K562 (cell line): ENCODE data around the gene MANBA. TPM values are rescaled to one million over a fixed set of nuclear protein-coding genes. Genes with fewer than 3 reads are reported as not detected.
A peak's percentile ranks its signal among the peaks of the same experiment; 100 is the strongest.

ENCODE experiments used
- C11orf30 ChIP-seq: fragments of 450-650 bp; IDR thresholded peaks from 2 replicates; pipeline ENCODE4 v1.6.1; 2016; ENCODE audit warnings: low read depth, mild to moderate bottlenecking
- CBX2 ChIP-seq: fragments of 200-600 bp; sonication (generic); IDR thresholded peaks from one replicate; pipeline ENCODE4 v1.6.1; 2012; ENCODE audit warnings: mild to moderate bottlenecking, low read length, inconsistent platforms; ENCODE audit not compliant: insufficient read depth, poor library complexity, severe bottlenecking
- EGR1 ChIP-seq: fragments of 450-650 bp; conservative IDR thresholded peaks from 2 replicates; pipeline ENCODE4 v1.6.1; 2017; ENCODE audit warnings: mild to moderate bottlenecking
- HDAC1 ChIP-seq, 2 experiments: fragments of 450-650 bp; IDR thresholded peaks; 2 replicates each; pipeline ENCODE4 v1.6.1; 2016 to 2017; ENCODE audit warnings: inconsistent platforms in 1 of 2, mild to moderate bottlenecking in 1 of 2, moderate library complexity in 1 of 2
- KAT2B ChIP-seq: IDR thresholded peaks from one replicate; pipeline ENCODE4 v1.6.1; 2012; ENCODE audit warnings: low read depth, mild to moderate bottlenecking, control low read depth, inconsistent platforms, low read length, moderate library complexity
- KDM4B ChIP-seq, 2 experiments: fragments of 450-650 bp in 1 of 2; sonication (generic) in 1 of 2; IDR thresholded peaks; 2 replicates each; pipeline ENCODE4 v1.6.1; 2016 to 2017; ENCODE audit warnings: borderline replicate concordance in 2 of 2, antibody characterized with exemption in 1 of 2, low read depth in 1 of 2, mild to moderate bottlenecking in 1 of 2
- L3MBTL2 ChIP-seq: fragments of 450-650 bp; IDR thresholded peaks from 2 replicates; pipeline ENCODE4 v1.6.1; 2016; ENCODE audit warnings: mild to moderate bottlenecking, moderate library complexity
- MTA2 ChIP-seq: fragments of 450-650 bp; IDR thresholded peaks from 2 replicates; pipeline ENCODE4 v1.6.1; 2016; ENCODE audit warnings: low read depth
- PHB ChIP-seq: fragments of 250-450 bp; sonication (Bioruptor Pico); IDR thresholded peaks from 2 replicates; pipeline ENCODE4 v1.5.0; 2021
- RB1 ChIP-seq: fragments of 450-650 bp; IDR thresholded peaks from 2 replicates; pipeline ENCODE4 v1.6.1; 2017; ENCODE audit warnings: low read depth, mild to moderate bottlenecking
- RFX7 ChIP-seq: fragments of 250-450 bp; sonication (Bioruptor Pico); IDR thresholded peaks from 2 replicates; pipeline ENCODE4 v1.5.1; 2021; ENCODE audit warnings: mild to moderate bottlenecking
- STAT5B ChIP-seq: fragments of 250-450 bp; sonication (Bioruptor Pico); IDR thresholded peaks from 2 replicates; pipeline ENCODE4 v1.8.0; 2021; ENCODE audit warnings: mild to moderate bottlenecking, inconsistent platforms
- TAF15 ChIP-seq: fragments of 200-400 bp; formaldehyde crosslinking; IDR thresholded peaks from 2 replicates; pipeline ENCODE4 v1.6.1; 2017; ENCODE audit warnings: mild to moderate bottlenecking, low read depth, low read length, moderate library complexity
- XRCC3 ChIP-seq: fragments of 450-650 bp; IDR thresholded peaks from 2 replicates; pipeline ENCODE4 v1.6.1; 2017; ENCODE audit warnings: mild to moderate bottlenecking, moderate library complexity
- ZNF143 ChIP-seq: sonication (generic); formaldehyde crosslinking; IDR thresholded peaks from 2 replicates; pipeline ENCODE4 v1.9.0; 2022; ENCODE audit warnings: mild to moderate bottlenecking, missing genetic modification reagents
- ZNF311 ChIP-seq: fragments of 250-450 bp; sonication (Bioruptor Pico); IDR thresholded peaks from 2 replicates; pipeline ENCODE4 v1.4.0; 2020; ENCODE audit warnings: mild to moderate bottlenecking, moderate library complexity
- ZNF445 ChIP-seq: fragments of 250-450 bp; sonication (Bioruptor Pico); IDR thresholded peaks from 2 replicates; pipeline ENCODE4 v1.4.0; 2020; ENCODE audit warnings: low read depth, mild to moderate bottlenecking, moderate library complexity
- ZSCAN32 ChIP-seq: fragments of 450-650 bp; formaldehyde crosslinking; IDR thresholded peaks from 2 replicates; pipeline ENCODE4 v1.4.0; 2020; ENCODE audit warnings: mild to moderate bottlenecking, moderate library complexity
- polyA plus RNA-seq, 8 experiments: library from polyadenylated mRNA; depleted of rRNA in 4 of 8; stranded (reverse) in 5 of 8; unstranded in 3 of 8; fragments of >200 nt; fragmentation: Nextera tagmentation in 2 of 8; fragmentation: Illumina TruSeq in 1 of 8; extraction: Ambion mirVana in 2 of 8; extraction: Trizol in 1 of 8; gene quantifications; 2 replicates each; pipeline versions ENCODE4 v1.2.1 to v1.2.3, GENCODE V29; 2011 to 2014; ENCODE audit warnings: inconsistent platforms in 1 of 8, missing spikeins in 1 of 8
- total RNA-seq, 7 experiments: library from RNA; depleted of rRNA in 6 of 7; stranded (reverse); fragments of >200 nt in 6 of 7; fragmentation: Illumina TruSeq in 2 of 7; extraction: Trizol in 2 of 7; gene quantifications; 2 replicates each; pipeline versions ENCODE4 v1.2.1 to v1.2.3, GENCODE V29; 2011 to 2021; ENCODE audit warnings: low replicate concordance in 1 of 7
- TF ChIP-seq, protein P1 (sequence below): fragments of 450-650 bp; formaldehyde crosslinking; IDR thresholded peaks from 2 replicates; pipeline ENCODE4 v1.4.0; 2022; ENCODE audit warnings: missing genetic modification characterization
- TF ChIP-seq, protein P2 (sequence below), 2 experiments: fragments of 450-650 bp in 1 of 2; sonication (generic) in 1 of 2; formaldehyde crosslinking; conservative IDR thresholded peaks; 2 replicates each; pipeline versions ENCODE4 v1.4.0 to v1.8.1; 2020 to 2022; ENCODE audit warnings: mild to moderate bottlenecking in 1 of 2, missing genetic modification reagents in 1 of 2
- TF ChIP-seq, protein P3 (sequence below): fragments of 450-650 bp; IDR thresholded peaks from 2 replicates; pipeline ENCODE4 v1.6.1; 2017; ENCODE audit warnings: antibody characterized with exemption, mild to moderate bottlenecking
- TF ChIP-seq, protein P4 (sequence below): sonication (generic); formaldehyde crosslinking; IDR thresholded peaks from 2 replicates; pipeline ENCODE4 v1.8.0; 2023; ENCODE audit warnings: mild to moderate bottlenecking, missing genetic modification reagents

The MANBA gene
- total and polyA plus RNA-seq, 9 of the 15 experiments (the other 6 are each of a cell fraction or from before 2014, with no cell fraction given) = 1.8 to 12.9 (median 7.7) TPM

- TF ChIP-seq, protein P1, sequence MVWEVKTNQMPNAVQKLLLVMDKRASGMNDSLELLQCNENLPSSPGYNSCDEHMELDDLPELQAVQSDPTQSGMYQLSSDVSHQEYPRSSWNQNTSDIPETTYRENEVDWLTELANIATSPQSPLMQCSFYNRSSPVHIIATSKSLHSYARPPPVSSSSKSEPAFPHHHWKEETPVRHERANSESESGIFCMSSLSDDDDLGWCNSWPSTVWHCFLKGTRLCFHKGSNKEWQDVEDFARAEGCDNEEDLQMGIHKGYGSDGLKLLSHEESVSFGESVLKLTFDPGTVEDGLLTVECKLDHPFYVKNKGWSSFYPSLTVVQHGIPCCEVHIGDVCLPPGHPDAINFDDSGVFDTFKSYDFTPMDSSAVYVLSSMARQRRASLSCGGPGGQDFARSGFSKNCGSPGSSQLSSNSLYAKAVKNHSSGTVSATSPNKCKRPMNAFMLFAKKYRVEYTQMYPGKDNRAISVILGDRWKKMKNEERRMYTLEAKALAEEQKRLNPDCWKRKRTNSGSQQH = no peak
- TF ChIP-seq TAF15 = no peak
- no peak for TF ChIP-seq HDAC1 (IDR thresholded peaks at IDR 0.05)
- 0 out of 2 replicates have a peak, but pooled peaks have one; percentile 21 for TF ChIP-seq ZNF143
- TF ChIP-seq CBX2 = no peak
- TF ChIP-seq, protein P2, sequence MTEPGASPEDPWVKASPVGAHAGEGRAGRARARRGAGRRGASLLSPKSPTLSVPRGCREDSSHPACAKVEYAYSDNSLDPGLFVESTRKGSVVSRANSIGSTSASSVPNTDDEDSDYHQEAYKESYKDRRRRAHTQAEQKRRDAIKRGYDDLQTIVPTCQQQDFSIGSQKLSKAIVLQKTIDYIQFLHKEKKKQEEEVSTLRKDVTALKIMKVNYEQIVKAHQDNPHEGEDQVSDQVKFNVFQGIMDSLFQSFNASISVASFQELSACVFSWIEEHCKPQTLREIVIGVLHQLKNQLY (CRISPR knock-in tag; conservative IDR thresholded peaks at IDR 0.05) = no peak
- TF ChIP-seq STAT5B (CRISPR knock-in tag) = no peak
- TF ChIP-seq ZNF445 = no peak
- TF ChIP-seq ZSCAN32 (CRISPR knock-in tag) = no peak
- TF ChIP-seq MTA2 = no peak
- TF ChIP-seq XRCC3 = no peak
- TF ChIP-seq ZNF311 (CRISPR knock-in tag) = no peak
- no peak for TF ChIP-seq RFX7 (CRISPR knock-in tag)
- no peak for TF ChIP-seq C11orf30
- peak; percentile 32; the same call in 1 of the 2 replicates for TF ChIP-seq L3MBTL2
- TF ChIP-seq PHB (CRISPR knock-in tag) = no peak
- no peak for TF ChIP-seq EGR1
- TF ChIP-seq, protein P3, sequence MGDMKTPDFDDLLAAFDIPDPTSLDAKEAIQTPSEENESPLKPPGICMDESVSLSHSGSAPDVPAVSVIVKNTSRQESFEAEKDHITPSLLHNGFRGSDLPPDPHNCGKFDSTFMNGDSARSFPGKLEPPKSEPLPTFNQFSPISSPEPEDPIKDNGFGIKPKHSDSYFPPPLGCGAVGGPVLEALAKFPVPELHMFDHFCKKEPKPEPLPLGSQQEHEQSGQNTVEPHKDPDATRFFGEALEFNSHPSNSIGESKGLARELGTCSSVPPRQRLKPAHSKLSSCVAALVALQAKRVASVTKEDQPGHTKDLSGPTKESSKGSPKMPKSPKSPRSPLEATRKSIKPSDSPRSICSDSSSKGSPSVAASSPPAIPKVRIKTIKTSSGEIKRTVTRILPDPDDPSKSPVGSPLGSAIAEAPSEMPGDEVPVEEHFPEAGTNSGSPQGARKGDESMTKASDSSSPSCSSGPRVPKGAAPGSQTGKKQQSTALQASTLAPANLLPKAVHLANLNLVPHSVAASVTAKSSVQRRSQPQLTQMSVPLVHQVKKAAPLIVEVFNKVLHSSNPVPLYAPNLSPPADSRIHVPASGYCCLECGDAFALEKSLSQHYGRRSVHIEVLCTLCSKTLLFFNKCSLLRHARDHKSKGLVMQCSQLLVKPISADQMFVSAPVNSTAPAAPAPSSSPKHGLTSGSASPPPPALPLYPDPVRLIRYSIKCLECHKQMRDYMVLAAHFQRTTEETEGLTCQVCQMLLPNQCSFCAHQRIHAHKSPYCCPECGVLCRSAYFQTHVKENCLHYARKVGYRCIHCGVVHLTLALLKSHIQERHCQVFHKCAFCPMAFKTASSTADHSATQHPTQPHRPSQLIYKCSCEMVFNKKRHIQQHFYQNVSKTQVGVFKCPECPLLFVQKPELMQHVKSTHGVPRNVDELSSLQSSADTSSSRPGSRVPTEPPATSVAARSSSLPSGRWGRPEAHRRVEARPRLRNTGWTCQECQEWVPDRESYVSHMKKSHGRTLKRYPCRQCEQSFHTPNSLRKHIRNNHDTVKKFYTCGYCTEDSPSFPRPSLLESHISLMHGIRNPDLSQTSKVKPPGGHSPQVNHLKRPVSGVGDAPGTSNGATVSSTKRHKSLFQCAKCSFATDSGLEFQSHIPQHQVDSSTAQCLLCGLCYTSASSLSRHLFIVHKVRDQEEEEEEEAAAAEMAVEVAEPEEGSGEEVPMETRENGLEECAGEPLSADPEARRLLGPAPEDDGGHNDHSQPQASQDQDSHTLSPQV = no peak
- TF ChIP-seq, protein P4, sequence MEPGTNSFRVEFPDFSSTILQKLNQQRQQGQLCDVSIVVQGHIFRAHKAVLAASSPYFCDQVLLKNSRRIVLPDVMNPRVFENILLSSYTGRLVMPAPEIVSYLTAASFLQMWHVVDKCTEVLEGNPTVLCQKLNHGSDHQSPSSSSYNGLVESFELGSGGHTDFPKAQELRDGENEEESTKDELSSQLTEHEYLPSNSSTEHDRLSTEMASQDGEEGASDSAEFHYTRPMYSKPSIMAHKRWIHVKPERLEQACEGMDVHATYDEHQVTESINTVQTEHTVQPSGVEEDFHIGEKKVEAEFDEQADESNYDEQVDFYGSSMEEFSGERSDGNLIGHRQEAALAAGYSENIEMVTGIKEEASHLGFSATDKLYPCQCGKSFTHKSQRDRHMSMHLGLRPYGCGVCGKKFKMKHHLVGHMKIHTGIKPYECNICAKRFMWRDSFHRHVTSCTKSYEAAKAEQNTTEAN (CRISPR knock-in tag) = no peak
- TF ChIP-seq KDM4B (IDR thresholded peaks at IDR 0.05; ENCODE audit: borderline replicate concordance in 2 of 2, low read depth in 1 of 2) = no peak
- peak; percentile 24; the same call in 1 of the 2 replicates for TF ChIP-seq RB1
- no peak for TF ChIP-seq KAT2B
Observed at GRCh38 chr4:102620697-102621497, 139.9 kb downstream of the MANBA start (continued).
